Ovary (tissue), 3 donors: Measurements from ENCODE around the gene SLC4A3.

Experiments used
- EP300 ChIP-seq: sonication (generic); formaldehyde crosslinking; IDR thresholded peaks from one replicate; pipeline ENCODE4 v1.6.1; 2017; ENCODE audit warnings: antibody characterized with exemption
- POLR2A ChIP-seq: fragments of 450-650 bp; IDR thresholded peaks from one replicate; pipeline ENCODE4 v1.6.1; 2017; ENCODE audit warnings: antibody characterized with exemption, mild to moderate bottlenecking, moderate library complexity
- TF ChIP-seq, protein P1 (sequence below), 3 donors: fragments of 450-650 bp in 2 of 3; fragments of 200-600 bp in 1 of 3; IDR thresholded peaks; one replicate each; pipeline versions ENCODE4 v1.5.1 to v1.8.0; 2016 to 2022; ENCODE audit warnings: antibody characterized with exemption in 3 of 3, mild to moderate bottlenecking in 1 of 3
- donor health status: DM: no; HTN: no; CAD: no.

DNA sequence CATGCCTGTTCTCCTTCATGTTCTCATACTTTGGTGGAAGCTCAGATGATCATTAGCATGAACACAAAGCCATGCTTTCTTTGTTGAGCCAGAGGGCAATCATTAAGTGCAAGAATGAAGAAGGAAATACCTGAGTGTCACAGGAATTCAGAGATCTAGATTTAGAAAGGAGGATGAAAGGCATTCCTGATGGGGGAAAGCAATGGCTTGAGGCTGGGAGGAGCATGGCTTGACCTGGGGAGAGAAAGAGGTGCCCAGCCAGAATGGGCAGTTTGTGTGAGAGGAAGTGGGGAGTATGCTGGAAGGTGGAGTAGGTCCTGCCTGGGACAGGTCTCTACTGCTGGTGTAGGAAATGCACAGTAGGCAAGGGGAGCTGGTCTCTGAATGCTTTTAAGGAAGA is 35.1 kb downstream of the SLC4A3 start:
- TF ChIP-seq, protein P1, sequence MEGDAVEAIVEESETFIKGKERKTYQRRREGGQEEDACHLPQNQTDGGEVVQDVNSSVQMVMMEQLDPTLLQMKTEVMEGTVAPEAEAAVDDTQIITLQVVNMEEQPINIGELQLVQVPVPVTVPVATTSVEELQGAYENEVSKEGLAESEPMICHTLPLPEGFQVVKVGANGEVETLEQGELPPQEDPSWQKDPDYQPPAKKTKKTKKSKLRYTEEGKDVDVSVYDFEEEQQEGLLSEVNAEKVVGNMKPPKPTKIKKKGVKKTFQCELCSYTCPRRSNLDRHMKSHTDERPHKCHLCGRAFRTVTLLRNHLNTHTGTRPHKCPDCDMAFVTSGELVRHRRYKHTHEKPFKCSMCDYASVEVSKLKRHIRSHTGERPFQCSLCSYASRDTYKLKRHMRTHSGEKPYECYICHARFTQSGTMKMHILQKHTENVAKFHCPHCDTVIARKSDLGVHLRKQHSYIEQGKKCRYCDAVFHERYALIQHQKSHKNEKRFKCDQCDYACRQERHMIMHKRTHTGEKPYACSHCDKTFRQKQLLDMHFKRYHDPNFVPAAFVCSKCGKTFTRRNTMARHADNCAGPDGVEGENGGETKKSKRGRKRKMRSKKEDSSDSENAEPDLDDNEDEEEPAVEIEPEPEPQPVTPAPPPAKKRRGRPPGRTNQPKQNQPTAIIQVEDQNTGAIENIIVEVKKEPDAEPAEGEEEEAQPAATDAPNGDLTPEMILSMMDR (IDR thresholded peaks at IDR 0.05), result no peak
- TF ChIP-seq POLR2A, result no peak
- TF ChIP-seq EP300, result no peak
